ENCODE data around the gene ANKRD44. TPM values are rescaled to one million over a fixed set of nuclear protein-coding genes. Genes with fewer than 3 reads are reported as not detected.

ANKRD44 gene
- total RNA-seq, 4 donors from 2014 or later: 9.1 to 20.8 (median 14.9) TPM

DNA sequence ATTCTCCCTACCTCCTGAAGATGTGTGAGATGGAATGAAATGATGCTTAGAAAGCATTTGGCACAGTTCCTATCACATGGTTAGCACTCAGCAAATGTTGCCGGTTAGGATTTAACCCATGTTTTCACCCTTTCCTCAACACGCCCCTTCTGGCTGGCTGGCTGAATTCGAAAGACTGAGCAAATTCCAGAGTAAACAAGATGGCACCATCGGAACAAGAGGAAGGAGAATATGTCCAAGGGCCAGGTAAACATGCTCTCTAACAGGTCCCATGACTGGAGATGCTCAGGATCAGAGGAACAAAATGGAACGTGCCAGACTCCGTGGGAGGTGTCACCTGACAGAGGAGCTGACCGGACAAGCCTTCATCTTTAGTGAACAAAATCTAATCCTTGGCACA lies 145.6 kb downstream of the ANKRD44 start:
- no peak for DNase-seq (ENCODE audit: low spot score in 2 of 2)
- WGBS, 2 donors: 74 to 79% methylated on average over 7 of the region's 7 CpGs
- no peak overlapping the region for H3K4me3 ChIP-seq (ENCODE audit: low read depth, poor library complexity, severe bottlenecking)
- intact Hi-C loops (cut with DNase I; ENCODE audit: low total_unique reads): no loop called here
- TF ChIP-seq, protein P1, sequence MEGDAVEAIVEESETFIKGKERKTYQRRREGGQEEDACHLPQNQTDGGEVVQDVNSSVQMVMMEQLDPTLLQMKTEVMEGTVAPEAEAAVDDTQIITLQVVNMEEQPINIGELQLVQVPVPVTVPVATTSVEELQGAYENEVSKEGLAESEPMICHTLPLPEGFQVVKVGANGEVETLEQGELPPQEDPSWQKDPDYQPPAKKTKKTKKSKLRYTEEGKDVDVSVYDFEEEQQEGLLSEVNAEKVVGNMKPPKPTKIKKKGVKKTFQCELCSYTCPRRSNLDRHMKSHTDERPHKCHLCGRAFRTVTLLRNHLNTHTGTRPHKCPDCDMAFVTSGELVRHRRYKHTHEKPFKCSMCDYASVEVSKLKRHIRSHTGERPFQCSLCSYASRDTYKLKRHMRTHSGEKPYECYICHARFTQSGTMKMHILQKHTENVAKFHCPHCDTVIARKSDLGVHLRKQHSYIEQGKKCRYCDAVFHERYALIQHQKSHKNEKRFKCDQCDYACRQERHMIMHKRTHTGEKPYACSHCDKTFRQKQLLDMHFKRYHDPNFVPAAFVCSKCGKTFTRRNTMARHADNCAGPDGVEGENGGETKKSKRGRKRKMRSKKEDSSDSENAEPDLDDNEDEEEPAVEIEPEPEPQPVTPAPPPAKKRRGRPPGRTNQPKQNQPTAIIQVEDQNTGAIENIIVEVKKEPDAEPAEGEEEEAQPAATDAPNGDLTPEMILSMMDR (IDR thresholded peaks at IDR 0.05): no peak
- TF ChIP-seq POLR2A (IDR thresholded peaks at IDR 0.05): no peak

DNA sequence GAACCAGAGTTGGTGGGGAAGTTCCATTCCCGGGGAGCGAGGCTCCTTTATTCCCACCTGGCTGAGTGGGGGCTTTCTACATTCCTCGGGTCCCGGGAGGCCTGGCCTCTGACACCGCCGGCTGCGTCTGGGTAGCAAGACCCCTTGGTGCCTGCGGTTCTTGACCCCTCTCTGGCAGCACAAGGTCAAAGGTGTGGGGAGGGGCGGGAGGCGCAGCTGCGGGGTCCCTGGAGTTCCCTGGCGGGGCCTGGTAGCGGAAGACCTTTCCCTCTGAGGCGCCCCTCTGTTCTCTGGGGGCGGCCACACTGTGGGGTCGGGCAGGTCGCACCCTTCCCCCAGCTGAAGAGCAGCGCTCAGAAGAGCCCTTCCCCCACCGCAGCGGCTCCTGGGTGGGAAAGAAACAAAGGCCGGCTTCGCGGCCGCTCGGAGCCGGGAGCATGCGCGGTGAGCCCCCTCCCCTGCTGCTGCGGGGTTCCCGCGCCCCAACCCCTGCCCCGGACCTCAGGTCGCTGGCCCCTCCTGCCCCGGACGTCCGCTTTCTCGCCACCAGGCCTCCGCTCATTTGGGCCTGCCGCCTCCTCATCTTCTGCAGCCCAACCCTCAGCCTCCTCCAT lies 146.3 kb downstream of the ANKRD44 start:
- no peak for DNase-seq (ENCODE audit: low spot score in 2 of 2)
- intact Hi-C loops (cut with DNase I; ENCODE audit: low total_unique reads): no loop called here
- H3K4me3 ChIP-seq (ENCODE audit: low read depth, poor library complexity, severe bottlenecking): no peak overlapping the region
- no peak for TF ChIP-seq POLR2A (IDR thresholded peaks at IDR 0.05)
- TF ChIP-seq, protein P1 (IDR thresholded peaks at IDR 0.05): no peak
- WGBS, 2 donors: 50 to 66% methylated on average over 33 to 38 of the region's 39 CpGs

DNA sequence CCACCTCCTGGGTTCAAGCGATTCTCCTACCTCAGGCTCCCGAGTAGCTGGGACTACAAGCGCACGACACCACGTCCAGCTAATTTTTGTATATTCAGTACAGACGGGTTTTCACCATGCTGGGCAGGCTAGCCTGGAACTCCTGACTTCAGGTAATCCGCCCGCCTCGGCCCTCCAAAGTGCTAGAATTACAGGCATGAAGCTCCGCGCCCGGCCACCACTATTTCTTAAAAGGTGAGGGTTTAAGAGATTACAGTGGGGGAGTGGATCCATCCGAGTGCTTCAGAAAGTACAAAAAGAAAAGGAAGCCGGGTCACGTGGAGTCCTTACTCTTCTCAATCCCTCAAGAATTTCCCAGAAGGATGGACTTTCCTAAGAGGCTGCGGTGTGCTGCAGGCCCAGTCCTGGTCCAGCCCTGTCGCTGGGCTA lies 146.9 kb downstream of the ANKRD44 start:
- intact Hi-C loops (cut with DNase I; ENCODE audit: low total_unique reads): no loop called here
- 93 to 96% methylated on average over 17 of the region's 17 CpGs for WGBS, 2 donors
- H3K4me3 ChIP-seq (ENCODE audit: low read depth, poor library complexity, severe bottlenecking): no peak overlapping the region
- no peak for DNase-seq (ENCODE audit: low spot score in 2 of 2)
- TF ChIP-seq POLR2A (IDR thresholded peaks at IDR 0.05): no peak
- TF ChIP-seq, protein P1 (IDR thresholded peaks at IDR 0.05): no peak

DNA sequence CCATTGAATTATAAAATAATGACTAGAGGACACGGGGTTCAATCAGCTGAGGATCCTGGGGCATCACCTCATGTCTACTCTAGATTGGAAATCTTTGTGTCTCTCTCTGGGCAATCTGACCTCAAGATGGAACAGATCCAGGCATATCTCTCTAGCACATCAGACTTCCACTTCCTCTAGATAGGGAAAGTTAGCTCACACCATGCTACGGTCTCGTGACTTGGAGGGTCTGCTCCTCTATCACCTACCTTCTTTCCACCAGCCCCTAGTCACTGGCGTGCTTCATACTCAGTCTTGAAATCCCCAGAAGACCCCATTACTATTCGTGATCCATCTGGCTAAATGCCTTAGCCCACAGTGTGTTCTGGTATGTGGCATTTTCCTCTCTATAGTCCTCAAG lies 148.8 kb downstream of the ANKRD44 start:
- no peak for TF ChIP-seq POLR2A (IDR thresholded peaks at IDR 0.05)
- TF ChIP-seq, protein P1 (IDR thresholded peaks at IDR 0.05): no peak
- no peak for DNase-seq (ENCODE audit: low spot score in 2 of 2)
- 82 to 89% methylated on average over 5 of the region's 5 CpGs for WGBS, 2 donors
- no peak overlapping the region for H3K4me3 ChIP-seq (ENCODE audit: low read depth, poor library complexity, severe bottlenecking)
- intact Hi-C loops (cut with DNase I; ENCODE audit: low total_unique reads): no loop called here

DNA sequence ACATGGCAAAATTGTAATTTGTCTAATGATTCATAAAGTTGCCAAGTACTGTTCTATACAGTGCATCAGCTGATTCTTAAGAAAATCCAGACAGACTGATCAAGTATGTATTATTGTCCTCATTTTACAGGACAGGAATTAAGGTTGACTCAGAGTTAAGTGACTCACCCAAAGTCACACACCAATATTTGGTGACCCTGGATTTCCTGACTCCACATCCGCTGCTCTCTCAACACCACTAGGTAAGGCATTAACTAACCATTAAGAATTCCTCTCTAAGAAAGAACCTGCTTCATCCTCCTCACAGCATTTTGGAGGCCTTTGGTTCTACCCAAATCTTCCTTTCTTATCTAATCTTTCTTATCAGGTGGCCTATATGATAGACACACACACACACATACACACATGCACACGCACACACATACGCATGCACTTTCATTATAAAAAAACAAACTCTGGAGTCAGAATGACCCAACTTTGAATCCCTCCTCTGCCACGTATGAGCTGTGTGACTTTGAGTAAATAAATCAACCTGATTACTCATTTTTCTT lies 150.8 kb downstream of the ANKRD44 start:
- intact Hi-C loops (cut with DNase I; ENCODE audit: low total_unique reads): no loop called here
- no peak for DNase-seq (ENCODE audit: low spot score in 2 of 2)
- TF ChIP-seq, protein P1 (IDR thresholded peaks at IDR 0.05): no peak
- no peak for TF ChIP-seq POLR2A (IDR thresholded peaks at IDR 0.05)
- H3K4me3 ChIP-seq (ENCODE audit: low read depth, poor library complexity, severe bottlenecking): no peak overlapping the region
- WGBS, 2 donors: 83 to 86% methylated on average over 4 of the region's 4 CpGs
